Keratinocyte (primary cell): Measurements from ENCODE around the gene TMEM120B.

Experiments used
- EZH2 ChIP-seq: IDR thresholded peaks from one replicate; pipeline ENCODE4 v1.6.1; 2012; ENCODE audit warnings: inconsistent platforms, mild to moderate bottlenecking, low read length, moderate library complexity
- TF ChIP-seq, protein P1 (sequence below), 3 experiments: IDR thresholded peaks in 1 of 3; conservative IDR thresholded peaks in 1 of 3; optimal IDR thresholded peaks in 1 of 3; 2 replicates in 2 of 3; 3 replicates in 1 of 3; pipeline versions ENCODE3 to v1.5.1; 2011; ENCODE audit warnings: low read length in 3 of 3, mild to moderate bottlenecking in 3 of 3, moderate library complexity in 2 of 3, control low read depth in 1 of 3, inconsistent platforms in 1 of 3; ENCODE audit not compliant: insufficient read depth in 2 of 3; ENCODE audit errors: extremely low read depth in 1 of 3

DNA sequence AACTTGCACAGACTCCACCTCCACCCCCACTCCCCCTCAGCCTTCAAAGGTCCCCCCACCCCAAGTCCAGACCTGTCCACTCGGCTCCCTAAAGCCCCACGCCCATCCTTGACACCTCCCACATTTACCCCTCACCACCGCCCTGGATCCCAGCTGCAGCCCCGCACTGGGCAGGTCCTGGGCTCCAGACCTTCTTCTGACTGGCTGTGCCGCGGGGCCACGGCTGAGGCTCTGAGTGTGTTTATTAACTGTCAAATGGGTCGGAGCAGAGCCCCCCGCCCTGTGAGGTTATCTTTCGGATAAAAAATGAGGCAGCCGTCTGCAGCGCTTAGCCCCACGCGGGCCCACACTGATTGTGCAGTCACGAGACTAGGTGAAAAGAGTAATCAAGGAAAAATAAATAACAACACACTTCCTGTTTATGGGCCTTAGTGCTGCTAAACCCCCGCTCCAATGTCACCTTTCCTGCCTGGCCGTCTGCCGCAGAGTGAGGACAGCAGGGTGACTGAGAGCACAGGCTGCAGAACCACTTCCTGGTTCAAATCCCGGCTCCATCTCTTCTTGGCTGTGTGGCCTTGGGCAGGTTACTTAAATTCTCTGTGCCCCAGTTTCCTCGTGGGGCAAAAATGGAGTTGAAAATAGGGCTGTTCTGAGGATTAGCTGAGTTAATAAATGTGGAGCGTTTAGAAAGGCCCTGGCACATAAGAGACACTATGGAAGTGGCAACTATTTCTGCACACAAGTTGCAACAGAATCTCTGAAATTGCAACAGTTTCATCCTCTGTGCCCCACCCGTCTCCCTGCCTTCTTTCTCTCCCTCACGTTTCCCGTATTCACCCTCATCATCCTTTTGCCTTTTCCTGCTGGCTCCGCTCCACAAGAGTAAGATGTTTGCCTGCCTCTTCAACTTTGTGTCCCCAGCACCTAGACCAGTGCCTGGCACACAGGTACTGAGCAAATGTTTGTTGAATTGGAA, 100.7 kb downstream of the TMEM120B start:
- TF ChIP-seq, protein P1, sequence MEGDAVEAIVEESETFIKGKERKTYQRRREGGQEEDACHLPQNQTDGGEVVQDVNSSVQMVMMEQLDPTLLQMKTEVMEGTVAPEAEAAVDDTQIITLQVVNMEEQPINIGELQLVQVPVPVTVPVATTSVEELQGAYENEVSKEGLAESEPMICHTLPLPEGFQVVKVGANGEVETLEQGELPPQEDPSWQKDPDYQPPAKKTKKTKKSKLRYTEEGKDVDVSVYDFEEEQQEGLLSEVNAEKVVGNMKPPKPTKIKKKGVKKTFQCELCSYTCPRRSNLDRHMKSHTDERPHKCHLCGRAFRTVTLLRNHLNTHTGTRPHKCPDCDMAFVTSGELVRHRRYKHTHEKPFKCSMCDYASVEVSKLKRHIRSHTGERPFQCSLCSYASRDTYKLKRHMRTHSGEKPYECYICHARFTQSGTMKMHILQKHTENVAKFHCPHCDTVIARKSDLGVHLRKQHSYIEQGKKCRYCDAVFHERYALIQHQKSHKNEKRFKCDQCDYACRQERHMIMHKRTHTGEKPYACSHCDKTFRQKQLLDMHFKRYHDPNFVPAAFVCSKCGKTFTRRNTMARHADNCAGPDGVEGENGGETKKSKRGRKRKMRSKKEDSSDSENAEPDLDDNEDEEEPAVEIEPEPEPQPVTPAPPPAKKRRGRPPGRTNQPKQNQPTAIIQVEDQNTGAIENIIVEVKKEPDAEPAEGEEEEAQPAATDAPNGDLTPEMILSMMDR (optimal IDR thresholded peaks at IDR 0.05 in 1 of 3, IDR thresholded peaks at IDR 0.05 in 1 of 3, conservative IDR thresholded peaks at IDR 0.05 in 1 of 3; ENCODE audit: extremely low read depth in 1 of 3, insufficient read depth in 2 of 3, low read length in 3 of 3) = no peak
- TF ChIP-seq EZH2 = no peak
